Activated effector memory CD4-positive, alpha-beta T cell treated with anti-CD3 and anti-CD28 coated beads, Interleukin-2, amount 50 U/mL, for 16 hours (primary cell): ENCODE measurements around the gene S100A1.

Experiments used
- DNase-seq: peaks from one replicate; pipeline ENCODE4 v3.0.0-alpha.2; 2020

S100A1 gene

GRCh38 chr1:153631047-153632022 lies 3.1 kb downstream of the S100A1 start:
- no peak for DNase-seq

- DNase-seq, result no peak
These were observed 5.0 kb downstream of the S100A1 start for GRCh38 chr1:153633161-153633753.

GRCh38 chr1:153633754-153634665 lies 5.8 kb downstream of the S100A1 start, which contains the start of gene CHTOP:
CHTOP (plus strand) TSS chr1:153634066; CDS start chr1:153636589, 2,523 bp downstream.
- peak; percentile 99 for DNase-seq

- DNase-seq, result no peak
These were observed 7.6 kb downstream of the S100A1 start for GRCh38 chr1:153635872-153636271.

GRCh38 chr1:153636312-153636711 lies 8.1 kb downstream of the S100A1 start:
- no peak for DNase-seq

GRCh38 chr1:153638261-153638660 lies 10.0 kb downstream of the S100A1 start:
- DNase-seq, result peak; percentile 16

GRCh38 chr1:153639280-153639679 lies 11.0 kb downstream of the S100A1 start:
- DNase-seq, result peak; percentile 10

- peak; percentile 8 for DNase-seq
These were observed 12.0 kb downstream of the S100A1 start for GRCh38 chr1:153640213-153640612.

GRCh38 chr1:153640861-153641260 lies 12.6 kb downstream of the S100A1 start:
- DNase-seq, result no peak

- DNase-seq, result peak; percentile 30
These were observed 13.9 kb downstream of the S100A1 start for GRCh38 chr1:153642161-153642560.

- DNase-seq, result peak; percentile 61
These were observed 14.9 kb downstream of the S100A1 start for GRCh38 chr1:153643100-153643499.

GRCh38 chr1:153643816-153644215 lies 15.6 kb downstream of the S100A1 start:
- no peak for DNase-seq

- peak; percentile 25 for DNase-seq
These were observed 18.6 kb downstream of the S100A1 start for GRCh38 chr1:153646672-153647345.

GRCh38 chr1:153647346-153647714 lies 19.1 kb downstream of the S100A1 start:
- peak; percentile 36 for DNase-seq

GRCh38 chr1:153648000-153648643 lies 19.9 kb downstream of the S100A1 start:
- DNase-seq, result peak; percentile 33

GRCh38 chr1:153649137-153649862 lies 21.1 kb downstream of the S100A1 start:
- DNase-seq, result peak; percentile 63

GRCh38 chr1:153649863-153650235 lies 21.6 kb downstream of the S100A1 start:
- peak; percentile 58 for DNase-seq

- DNase-seq, result peak; percentile 41
These were observed 23.5 kb downstream of the S100A1 start for GRCh38 chr1:153651771-153652170.

GRCh38 chr1:153652805-153653500 lies 24.7 kb downstream of the S100A1 start:
- DNase-seq, result peak; percentile 41

GRCh38 chr1:153655333-153655732 lies 27.1 kb downstream of the S100A1 start:
- DNase-seq, result peak; percentile 12
